ENCODE data around the gene TEX19.

Gene TEX19

DNA sequence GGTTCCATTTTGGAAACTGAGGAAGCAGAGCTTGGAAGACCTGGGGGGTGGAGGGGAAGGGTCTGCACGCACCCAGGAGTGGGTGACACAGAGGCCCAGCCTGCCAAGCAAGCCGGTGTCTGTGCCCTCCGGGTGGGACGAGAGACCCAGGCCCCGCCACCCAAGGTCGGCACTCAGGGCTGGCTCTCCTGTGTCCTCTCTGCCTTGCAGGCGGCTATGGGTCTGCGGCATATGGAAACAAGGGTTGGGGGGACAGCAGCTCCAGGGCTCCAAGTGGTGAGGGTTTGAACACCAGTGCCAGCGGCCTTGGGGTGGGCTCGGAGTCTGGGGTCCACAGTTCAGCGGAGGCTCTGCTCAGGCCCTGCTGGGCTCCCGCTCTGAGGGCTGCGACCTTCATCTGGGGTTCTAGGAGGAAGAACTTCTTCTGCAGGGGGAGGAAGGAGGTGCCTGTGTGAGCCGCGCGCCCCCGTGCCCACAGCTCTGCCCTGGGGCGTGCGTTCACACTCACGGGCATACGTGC is 37.0 kb upstream of the TEX19 start:
- DNase-seq (ENCODE audit: extremely low spot score): no peak

GRCh38 chr17:82322526-82323453 is 36.3 kb upstream of the TEX19 start:
- no peak for DNase-seq (ENCODE audit: extremely low spot score)
- ChIA-PET CTCF (interaction anchor here (0.6 to 2.3 kb wide), 3 partner anchors 10 to 87 kb away, joined by 3 to 8 read pairs (median 4); partner anchors contain the start of gene SECTM1), POLR2A (interaction anchor here (1.1 kb wide), 1 partner anchor 31 kb away, joined by 3 read pairs; no protein-coding TSS in a partner anchor)
- no peak for TF ChIP-seq LEF1 (IDR thresholded peaks at IDR 0.05; ENCODE audit: borderline replicate concordance)
- TF ChIP-seq L3MBTL2 (conservative IDR thresholded peaks at IDR 0.05): no peak
- TF ChIP-seq FOXA1 (IDR thresholded peaks at IDR 0.05): no peak
- no peak for TF ChIP-seq FOXM1 (IDR thresholded peaks at IDR 0.05; ENCODE audit: borderline replicate concordance)
- no peak for TF ChIP-seq FOXK2 (IDR thresholded peaks at IDR 0.05)
- TF ChIP-seq SP1 (IDR thresholded peaks at IDR 0.05): no peak
- TF ChIP-seq, protein P1, sequence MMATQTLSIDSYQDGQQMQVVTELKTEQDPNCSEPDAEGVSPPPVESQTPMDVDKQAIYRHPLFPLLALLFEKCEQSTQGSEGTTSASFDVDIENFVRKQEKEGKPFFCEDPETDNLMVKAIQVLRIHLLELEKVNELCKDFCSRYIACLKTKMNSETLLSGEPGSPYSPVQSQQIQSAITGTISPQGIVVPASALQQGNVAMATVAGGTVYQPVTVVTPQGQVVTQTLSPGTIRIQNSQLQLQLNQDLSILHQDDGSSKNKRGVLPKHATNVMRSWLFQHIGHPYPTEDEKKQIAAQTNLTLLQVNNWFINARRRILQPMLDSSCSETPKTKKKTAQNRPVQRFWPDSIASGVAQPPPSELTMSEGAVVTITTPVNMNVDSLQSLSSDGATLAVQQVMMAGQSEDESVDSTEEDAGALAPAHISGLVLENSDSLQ (IDR thresholded peaks at IDR 0.05): no peak
- no peak for TF ChIP-seq TARDBP (IDR thresholded peaks at IDR 0.05)
- TF ChIP-seq CTBP1 (IDR thresholded peaks at IDR 0.05; ENCODE audit: borderline replicate concordance): no peak
- no peak for TF ChIP-seq SUZ12 (IDR thresholded peaks at IDR 0.05)
- no peak for TF ChIP-seq ELF4 (IDR thresholded peaks at IDR 0.05)
- no peak for TF ChIP-seq NFRKB (IDR thresholded peaks at IDR 0.05)
- TF ChIP-seq BHLHE40 (IDR thresholded peaks at IDR 0.05; ENCODE audit: borderline replicate concordance): no peak
- no peak for TF ChIP-seq HDGF (IDR thresholded peaks at IDR 0.05; ENCODE audit: borderline replicate concordance)
- no peak for TF ChIP-seq ZNF384 (IDR thresholded peaks at IDR 0.05)
- TF ChIP-seq ARNT (IDR thresholded peaks at IDR 0.05): no peak

More for the DNA sequence above, 37.0 kb upstream of the TEX19 start:
- ChIA-PET POLR2A (interaction anchor here (1.1 kb wide), 1 partner anchor 30 kb away, joined by 3 read pairs; no protein-coding TSS in a partner anchor), CTCF (interaction anchor here (1.2 to 2.3 kb wide), 2 partner anchors 11 to 86 kb away, joined by 4 to 8 read pairs; partner anchors contain the start of gene SECTM1)
- TF ChIP-seq TARDBP (IDR thresholded peaks at IDR 0.05): no peak
- TF ChIP-seq LEF1 (IDR thresholded peaks at IDR 0.05; ENCODE audit: borderline replicate concordance): no peak
- no peak for TF ChIP-seq CTBP1 (IDR thresholded peaks at IDR 0.05; ENCODE audit: borderline replicate concordance)
- TF ChIP-seq FOXA1 (IDR thresholded peaks at IDR 0.05): no peak
- no peak for TF ChIP-seq FOXK2 (IDR thresholded peaks at IDR 0.05)
- TF ChIP-seq ELF4 (IDR thresholded peaks at IDR 0.05): no peak
- TF ChIP-seq SUZ12 (IDR thresholded peaks at IDR 0.05): no peak
- no peak for TF ChIP-seq ARNT (IDR thresholded peaks at IDR 0.05)
- TF ChIP-seq, protein P1 (IDR thresholded peaks at IDR 0.05): no peak
- no peak for TF ChIP-seq HDGF (IDR thresholded peaks at IDR 0.05; ENCODE audit: borderline replicate concordance)
- no peak for TF ChIP-seq NFRKB (IDR thresholded peaks at IDR 0.05)
- no peak for TF ChIP-seq SP1 (IDR thresholded peaks at IDR 0.05)
- no peak for TF ChIP-seq FOXM1 (IDR thresholded peaks at IDR 0.05; ENCODE audit: borderline replicate concordance)
- no peak for TF ChIP-seq ZNF384 (IDR thresholded peaks at IDR 0.05)
- TF ChIP-seq BHLHE40 (IDR thresholded peaks at IDR 0.05; ENCODE audit: borderline replicate concordance): no peak
- TF ChIP-seq L3MBTL2 (conservative IDR thresholded peaks at IDR 0.05): no peak

GRCh38 chr17:82323514-82324234 is 35.4 kb upstream of the TEX19 start:
- TF ChIP-seq CTBP1 (IDR thresholded peaks at IDR 0.05; ENCODE audit: borderline replicate concordance): no peak
- TF ChIP-seq SP1 (IDR thresholded peaks at IDR 0.05): no peak
- TF ChIP-seq TARDBP (IDR thresholded peaks at IDR 0.05): no peak
- TF ChIP-seq NFRKB (IDR thresholded peaks at IDR 0.05): no peak
- no peak for TF ChIP-seq L3MBTL2 (conservative IDR thresholded peaks at IDR 0.05)
- TF ChIP-seq LEF1 (IDR thresholded peaks at IDR 0.05; ENCODE audit: borderline replicate concordance): no peak
- TF ChIP-seq ZNF384 (IDR thresholded peaks at IDR 0.05): no peak
- TF ChIP-seq, protein P1 (IDR thresholded peaks at IDR 0.05): no peak
- no peak for TF ChIP-seq HDGF (IDR thresholded peaks at IDR 0.05; ENCODE audit: borderline replicate concordance)
- TF ChIP-seq ARNT (IDR thresholded peaks at IDR 0.05): no peak
- TF ChIP-seq FOXA1 (IDR thresholded peaks at IDR 0.05): no peak
- TF ChIP-seq ELF4 (IDR thresholded peaks at IDR 0.05): no peak
- TF ChIP-seq FOXM1 (IDR thresholded peaks at IDR 0.05; ENCODE audit: borderline replicate concordance): no peak
- no peak for TF ChIP-seq SUZ12 (IDR thresholded peaks at IDR 0.05)
- TF ChIP-seq FOXK2 (IDR thresholded peaks at IDR 0.05): no peak
- POLR2A ChIA-PET: no interaction called here
- DNase-seq (ENCODE audit: extremely low spot score): no peak
- CTCF ChIA-PET: interaction anchor here (2.3 kb wide), 1 partner anchor 88 kb away, joined by 8 read pairs; no protein-coding TSS in a partner anchor

GRCh38 chr17:82324566-82325285 is 34.3 kb upstream of the TEX19 start:
- CTCF ChIA-PET: no interaction called here
- DNase-seq (ENCODE audit: extremely low spot score): no peak
- POLR2A ChIA-PET: no interaction called here
- no peak for TF ChIP-seq FOXK2 (IDR thresholded peaks at IDR 0.05)

All from HEK293T (cell line).